Left ventricle myocardium inferior (tissue), 1 donor: ENCODE results near the gene SNRK. TPM values are rescaled to one million over a fixed set of nuclear protein-coding genes. Genes with fewer than 3 reads are reported as not detected.
A peak's percentile ranks its signal among the peaks of the same experiment; 100 is the strongest.

Experiments used
- DNase-seq: peaks from one replicate; pipeline ENCODE4 v3.0.0-alpha.2; 2020
- H3K27ac ChIP-seq: fragments of 200-600 bp; replicated peaks from 2 replicates; pipeline ENCODE4 v1.8.0; 2021
- H3K27me3 ChIP-seq: fragments of 200-600 bp; 2 replicates; pipeline ENCODE4 v1.8.0; 2021; ENCODE audit warnings: low read depth
- H3K36me3 ChIP-seq: fragments of 200-600 bp; 2 replicates; pipeline ENCODE4 v1.8.0; 2021
- H3K4me1 ChIP-seq: fragments of 200-600 bp; 2 replicates; pipeline ENCODE4 v1.8.0; 2021
- H3K4me3 ChIP-seq: fragments of 200-600 bp; 2 replicates; pipeline ENCODE4 v1.8.0; 2021; ENCODE audit warnings: mild to moderate bottlenecking, moderate library complexity
- H3K9me3 ChIP-seq: fragments of 200-600 bp; replicated peaks from 2 replicates; pipeline ENCODE4 v1.8.0; 2021
- CTCF ChIP-seq: fragments of 200-600 bp; IDR thresholded peaks from 2 replicates; pipeline ENCODE4 v1.8.0; 2021; ENCODE audit warnings: antibody characterized with exemption, mild to moderate bottlenecking, borderline replicate concordance
- intact Hi-C: fragments of 100-400 bp; cut with micrococcal nuclease; formaldehyde crosslinking; loops from one replicate; pipeline ENCODE4 v1.11.0; 2022
- total RNA-seq: library from RNA; stranded (reverse); fragmentation: NEBNext Ultra II Directional; extraction: Animal tissue kit (Norgen Biotek cat#: 25700); gene quantifications from one replicate; pipeline ENCODE4 v1.2.1, GENCODE V29; 2021
- donor health status: DM: no; HTN: yes; CAD: no; lungs with severe emphysema.

The SNRK gene
- total RNA-seq, 1 donor from 2014 or later, result 23.1 TPM

GRCh38 chr3:43338295-43338694 is 52.0 kb downstream of the SNRK start:
- no peak for TF ChIP-seq CTCF
- intact Hi-C loops, result no loop called here

GRCh38 chr3:43340403-43340802 is 54.1 kb downstream of the SNRK start:
- Histone ChIP-seq H3K27me3 (no peaks in the 10 kb centered on the region), H3K4me1 (peaks cover 49% of the 10 kb centered on the region), H3K36me3 (peaks cover 96% of the 10 kb centered on the region), H3K4me3 (no peak overlapping the region), H3K9me3 (peaks cover 41% of the 10 kb centered on the region), H3K27ac (peak overlapping the region; percentile 27)
- no peak for TF ChIP-seq CTCF
- intact Hi-C loops, result no loop called here
- no peak for DNase-seq

More at GRCh38 chr3:43338295-43338694, 52.0 kb downstream of the SNRK start:
- H3K27ac ChIP-seq, result no peak overlapping the region
- peaks cover 46% of the 10 kb centered on the region for H3K9me3 ChIP-seq
- no peaks in the 10 kb centered on the region for H3K27me3 ChIP-seq
- peaks cover 96% of the 10 kb centered on the region for H3K36me3 ChIP-seq
- no peak overlapping the region for H3K4me3 ChIP-seq
- peaks cover 28% of the 10 kb centered on the region for H3K4me1 ChIP-seq
- DNase-seq, result no peak

GRCh38 chr3:43341788-43342187 is 55.4 kb downstream of the SNRK start:
- H3K4me3 ChIP-seq, result no peak overlapping the region
- no peaks in the 10 kb centered on the region for H3K27me3 ChIP-seq
- TF ChIP-seq CTCF, result no peak
- no peak for DNase-seq
- H3K36me3 ChIP-seq, result peaks cover 96% of the 10 kb centered on the region
- H3K4me1 ChIP-seq, result peaks cover 53% of the 10 kb centered on the region
- peaks cover 27% of the 10 kb centered on the region for H3K9me3 ChIP-seq
- intact Hi-C loops, result no loop called here
- H3K27ac ChIP-seq, result peak overlapping the region; percentile 18

GRCh38 chr3:43343185-43343584 is 56.8 kb downstream of the SNRK start:
- TF ChIP-seq CTCF, result no peak
- peaks cover 13% of the 10 kb centered on the region for H3K9me3 ChIP-seq
- peaks cover 96% of the 10 kb centered on the region for H3K36me3 ChIP-seq
- H3K4me3 ChIP-seq, result no peak overlapping the region
- no peaks in the 10 kb centered on the region for H3K27me3 ChIP-seq
- peak overlapping the region; percentile 13 for H3K27ac ChIP-seq
- no peak for DNase-seq
- H3K4me1 ChIP-seq, result peaks cover 53% of the 10 kb centered on the region
- intact Hi-C loops, result no loop called here

- H3K36me3 ChIP-seq, result peaks cover 96% of the 10 kb centered on the region
- peak overlapping the region; percentile 13 for H3K27ac ChIP-seq
- H3K4me1 ChIP-seq, result peaks cover 54% of the 10 kb centered on the region
- no peak overlapping the region for H3K4me3 ChIP-seq
- peaks cover 6% of the 10 kb centered on the region for H3K9me3 ChIP-seq
- no peak for DNase-seq
- intact Hi-C loops, result no loop called here
- TF ChIP-seq CTCF, result no peak
- H3K27me3 ChIP-seq, result no peaks in the 10 kb centered on the region
Observed at GRCh38 chr3:43343815-43344214, 57.5 kb downstream of the SNRK start.
